GM12872 (cell line): ENCODE data around the gene SFRP2.

Source experiments
- TF ChIP-seq, protein P1 (sequence below): IDR thresholded peaks from 3 replicates; pipeline ENCODE4 v1.5.1; 2011; ENCODE audit warnings: low read depth, mild to moderate bottlenecking, low read length, moderate library complexity; ENCODE audit not compliant: insufficient read depth

The SFRP2 gene

DNA sequence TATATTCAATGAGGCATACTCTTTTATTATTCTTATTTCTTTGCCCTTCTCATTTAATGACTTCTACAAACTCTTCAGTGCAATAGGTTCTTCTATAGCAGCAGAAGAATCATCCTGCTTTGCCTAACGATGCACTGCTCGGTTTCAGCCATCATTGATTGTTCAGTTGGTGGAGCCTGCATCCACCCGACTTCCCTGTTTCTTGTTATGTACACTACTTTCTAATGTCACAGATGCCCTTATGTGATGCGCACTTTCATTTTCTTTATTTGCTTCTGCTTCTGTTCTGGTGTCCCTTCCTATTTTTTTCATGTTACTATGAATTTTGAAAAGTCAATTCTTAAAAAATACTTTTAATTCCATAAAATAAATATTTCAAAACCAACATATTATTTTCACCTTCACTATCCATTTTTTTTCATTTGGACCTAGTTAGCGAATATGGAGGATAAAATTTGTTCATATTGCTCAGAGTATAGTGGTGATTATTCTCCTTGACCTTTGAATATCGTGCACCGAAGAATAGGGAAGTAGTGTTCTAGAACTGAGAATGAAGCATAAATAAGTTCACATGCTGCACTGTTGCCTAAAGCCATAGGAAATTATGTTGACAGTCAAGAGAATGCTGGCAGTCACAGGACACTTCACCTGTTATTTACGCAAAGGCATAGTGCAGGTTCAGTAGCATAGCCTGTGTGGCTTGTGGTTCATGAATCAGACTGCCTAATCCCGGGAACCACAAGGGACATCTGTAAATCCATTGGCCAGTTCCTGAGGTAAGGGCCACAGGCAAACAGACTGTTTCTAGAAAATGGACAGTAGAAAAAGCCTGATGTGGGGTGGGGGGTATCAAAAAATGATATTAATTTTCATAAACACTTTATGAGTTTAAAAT is 21.3 kb upstream of the SFRP2 start:
- TF ChIP-seq, protein P1, sequence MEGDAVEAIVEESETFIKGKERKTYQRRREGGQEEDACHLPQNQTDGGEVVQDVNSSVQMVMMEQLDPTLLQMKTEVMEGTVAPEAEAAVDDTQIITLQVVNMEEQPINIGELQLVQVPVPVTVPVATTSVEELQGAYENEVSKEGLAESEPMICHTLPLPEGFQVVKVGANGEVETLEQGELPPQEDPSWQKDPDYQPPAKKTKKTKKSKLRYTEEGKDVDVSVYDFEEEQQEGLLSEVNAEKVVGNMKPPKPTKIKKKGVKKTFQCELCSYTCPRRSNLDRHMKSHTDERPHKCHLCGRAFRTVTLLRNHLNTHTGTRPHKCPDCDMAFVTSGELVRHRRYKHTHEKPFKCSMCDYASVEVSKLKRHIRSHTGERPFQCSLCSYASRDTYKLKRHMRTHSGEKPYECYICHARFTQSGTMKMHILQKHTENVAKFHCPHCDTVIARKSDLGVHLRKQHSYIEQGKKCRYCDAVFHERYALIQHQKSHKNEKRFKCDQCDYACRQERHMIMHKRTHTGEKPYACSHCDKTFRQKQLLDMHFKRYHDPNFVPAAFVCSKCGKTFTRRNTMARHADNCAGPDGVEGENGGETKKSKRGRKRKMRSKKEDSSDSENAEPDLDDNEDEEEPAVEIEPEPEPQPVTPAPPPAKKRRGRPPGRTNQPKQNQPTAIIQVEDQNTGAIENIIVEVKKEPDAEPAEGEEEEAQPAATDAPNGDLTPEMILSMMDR, result no peak

DNA sequence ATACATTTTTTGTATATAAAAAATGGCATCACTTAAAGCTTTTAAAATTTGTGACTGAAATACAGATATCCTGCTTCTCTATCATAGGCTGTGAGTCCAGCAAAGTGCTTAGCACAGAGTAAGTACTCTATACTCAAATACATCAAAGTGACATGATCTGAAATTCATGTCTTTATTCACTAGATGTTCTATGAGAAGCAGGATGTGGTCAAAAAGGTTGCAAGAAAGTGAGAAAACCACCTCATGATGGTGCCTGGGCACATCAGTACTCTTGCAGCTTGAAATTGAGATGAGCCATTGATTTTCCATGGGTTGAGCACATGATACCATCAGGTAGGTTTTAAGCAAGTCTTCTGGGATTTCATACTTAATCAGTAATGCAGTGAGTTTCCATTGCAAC is 20.4 kb upstream of the SFRP2 start:
- TF ChIP-seq, protein P1, result no peak

DNA sequence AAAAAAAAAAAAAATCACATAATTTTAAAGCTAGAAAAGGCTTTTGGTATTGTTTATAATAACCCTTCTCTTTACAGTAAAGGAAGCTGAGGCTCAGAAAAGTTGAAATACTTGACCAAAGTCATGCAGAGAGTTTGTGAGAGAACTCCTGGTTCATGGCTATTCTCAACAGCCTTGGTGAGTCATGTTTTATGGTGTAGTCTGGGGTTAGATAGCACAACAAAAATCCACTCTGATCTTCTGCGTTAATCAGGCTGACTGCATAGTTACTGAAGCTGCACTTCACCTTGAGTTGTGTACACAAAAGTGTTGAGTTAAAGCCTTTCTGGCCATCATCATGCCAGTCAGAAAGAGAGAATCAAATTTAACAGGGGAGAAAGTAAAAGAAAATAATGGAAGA is 19.3 kb upstream of the SFRP2 start:
- TF ChIP-seq, protein P1, result no peak

DNA sequence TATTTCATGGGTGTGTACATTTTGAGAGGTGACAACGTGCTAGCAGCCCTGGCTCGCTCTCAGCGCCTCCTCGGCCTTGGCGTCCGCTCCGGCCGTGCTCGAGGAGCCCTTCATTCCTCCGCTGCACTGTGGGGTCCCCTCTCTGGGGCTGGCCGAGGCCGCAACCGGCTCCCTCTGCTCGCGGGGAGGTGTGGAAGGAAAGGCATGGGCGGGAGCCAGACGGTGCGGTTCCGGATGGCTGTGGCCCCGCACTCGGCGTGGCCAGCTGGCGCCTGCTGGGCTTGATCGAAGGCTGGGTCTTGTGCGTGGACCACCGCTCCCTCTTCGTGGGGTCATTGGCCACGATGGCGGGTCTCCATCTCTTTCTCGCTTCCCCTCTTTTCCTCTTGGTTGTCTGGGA is 17.2 kb upstream of the SFRP2 start:
- TF ChIP-seq, protein P1, result no peak

DNA sequence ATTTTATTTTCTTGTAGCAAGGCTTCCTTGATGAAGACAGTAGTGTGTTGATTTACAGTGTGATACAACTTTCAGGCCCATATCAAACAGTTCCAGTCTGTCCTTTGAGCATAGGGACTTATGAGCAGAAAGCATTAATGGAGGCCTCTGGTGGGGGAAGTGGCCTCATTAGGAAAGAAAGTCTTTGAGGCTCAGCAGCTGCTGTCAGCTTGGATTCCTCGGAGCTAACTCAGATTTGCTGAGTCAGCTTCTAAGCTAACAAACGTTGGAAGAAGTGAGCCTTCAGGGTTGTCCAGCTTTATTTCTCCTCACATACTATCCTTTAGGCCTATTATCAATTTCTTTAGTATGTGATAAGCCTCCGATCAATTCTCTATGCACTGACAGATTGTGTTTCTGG is 15.8 kb upstream of the SFRP2 start:
- TF ChIP-seq, protein P1, result no peak

DNA sequence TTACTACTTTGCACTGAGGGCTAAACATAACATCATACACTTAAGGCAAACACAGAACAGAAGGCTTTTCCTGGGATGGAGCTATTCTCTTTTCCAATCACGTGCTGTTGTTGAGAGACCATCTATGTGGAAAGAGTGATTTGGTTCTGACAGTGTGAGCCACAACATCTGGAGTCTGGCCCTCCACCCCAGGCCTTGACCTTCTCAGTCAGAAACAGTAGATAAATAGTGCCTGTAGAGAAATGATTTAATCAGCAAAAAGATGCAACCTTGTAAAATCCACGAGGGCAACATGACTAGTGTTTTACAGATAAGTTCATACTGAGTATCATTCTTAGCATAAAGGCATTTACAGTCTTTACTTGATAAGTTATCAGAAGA is 10.8 kb upstream of the SFRP2 start:
- TF ChIP-seq, protein P1, result no peak

DNA sequence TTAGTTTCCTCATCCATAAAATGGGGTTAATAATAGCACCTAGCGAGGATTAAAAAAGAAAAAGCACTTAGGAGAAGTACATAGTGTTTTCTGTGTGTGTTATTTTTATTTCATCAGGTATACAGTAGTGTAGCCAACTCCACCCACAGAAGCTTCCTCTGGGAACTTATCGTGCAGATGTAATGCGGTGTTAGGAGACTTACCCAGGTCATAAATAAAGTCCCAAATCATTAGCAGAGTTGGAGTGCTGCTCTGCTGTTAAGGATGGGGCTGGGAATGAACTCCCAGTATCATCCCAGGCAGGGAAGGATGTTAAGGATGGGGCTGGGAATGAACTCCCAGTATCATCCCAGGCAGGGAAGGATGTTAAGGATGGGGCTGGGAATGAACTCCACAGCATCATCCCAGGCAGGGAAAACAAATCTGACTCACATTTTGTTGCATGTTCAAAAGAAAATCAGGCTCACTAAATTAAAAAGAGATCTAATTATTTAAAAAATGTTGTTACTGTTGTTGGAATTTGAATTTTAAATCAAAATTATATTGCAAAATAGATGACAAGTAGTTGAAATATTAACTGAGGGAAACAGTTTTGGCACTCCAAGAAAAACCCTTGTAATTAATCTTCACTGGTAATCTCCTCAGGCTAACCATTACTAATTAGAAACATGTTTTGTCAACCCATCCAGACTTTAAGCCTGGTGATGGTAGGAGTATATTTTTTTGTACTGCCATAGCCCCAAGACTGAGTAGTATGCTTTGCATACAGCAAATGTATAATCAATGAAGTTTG is 10.2 kb upstream of the SFRP2 start:
- TF ChIP-seq, protein P1, result no peak
